HS-5 (cell line): ENCODE results near the gene ALOX5AP.

Experiments used
- DNase-seq: peaks from one replicate; pipeline ENCODE4 v3.0.0-alpha.2; 2012; ENCODE audit warnings: low read depth

Gene ALOX5AP

GRCh38 chr13:30714629-30715371, 20.5 kb upstream of the ALOX5AP start:
- no peak for DNase-seq

- DNase-seq = no peak
Measured at GRCh38 chr13:30715372-30715756, 20.0 kb upstream of the ALOX5AP start.

- DNase-seq = no peak
Measured at GRCh38 chr13:30715837-30716236, 19.5 kb upstream of the ALOX5AP start.

- DNase-seq = peak; percentile 77
Measured at GRCh38 chr13:30718661-30719524, 16.4 kb upstream of the ALOX5AP start.

GRCh38 chr13:30719525-30719914, 15.8 kb upstream of the ALOX5AP start:
- DNase-seq = no peak

- no peak for DNase-seq
Measured at GRCh38 chr13:30720172-30720869, 15.0 kb upstream of the ALOX5AP start.

- DNase-seq = no peak
Measured at GRCh38 chr13:30721936-30722335, 13.4 kb upstream of the ALOX5AP start.

- DNase-seq = no peak
Measured at GRCh38 chr13:30722361-30722760, 13.0 kb upstream of the ALOX5AP start.

GRCh38 chr13:30724778-30725177, 10.6 kb upstream of the ALOX5AP start:
- DNase-seq = no peak

GRCh38 chr13:30725326-30726085, 9.8 kb upstream of the ALOX5AP start:
- DNase-seq = no peak

- no peak for DNase-seq
Measured at GRCh38 chr13:30726192-30726591, 9.2 kb upstream of the ALOX5AP start.

- no peak for DNase-seq
Measured at GRCh38 chr13:30727491-30728355, 7.6 kb upstream of the ALOX5AP start.

GRCh38 chr13:30729801-30730200, 5.5 kb upstream of the ALOX5AP start:
- no peak for DNase-seq

- DNase-seq = no peak
Measured at GRCh38 chr13:30730526-30730925, 4.8 kb upstream of the ALOX5AP start.

- no peak for DNase-seq
Measured at GRCh38 chr13:30731361-30732045, 3.8 kb upstream of the ALOX5AP start.

- no peak for DNase-seq
Measured at GRCh38 chr13:30732046-30732390, 3.3 kb upstream of the ALOX5AP start.

- DNase-seq = peak; percentile 33
Measured at GRCh38 chr13:30734439-30734838, 904 bp upstream of the ALOX5AP start.

- DNase-seq = no peak
Measured at GRCh38 chr13:30735872-30736175, 481 bp downstream of the ALOX5AP start.

- DNase-seq = no peak
Measured at GRCh38 chr13:30736461-30737320, 1.3 kb downstream of the ALOX5AP start.
